Measurements from ENCODE around the gene CBX8.

GRCh38 chr17:79809530-79810129 is 12.8 kb upstream of the CBX8 start:
- TF ChIP-seq, protein P1, sequence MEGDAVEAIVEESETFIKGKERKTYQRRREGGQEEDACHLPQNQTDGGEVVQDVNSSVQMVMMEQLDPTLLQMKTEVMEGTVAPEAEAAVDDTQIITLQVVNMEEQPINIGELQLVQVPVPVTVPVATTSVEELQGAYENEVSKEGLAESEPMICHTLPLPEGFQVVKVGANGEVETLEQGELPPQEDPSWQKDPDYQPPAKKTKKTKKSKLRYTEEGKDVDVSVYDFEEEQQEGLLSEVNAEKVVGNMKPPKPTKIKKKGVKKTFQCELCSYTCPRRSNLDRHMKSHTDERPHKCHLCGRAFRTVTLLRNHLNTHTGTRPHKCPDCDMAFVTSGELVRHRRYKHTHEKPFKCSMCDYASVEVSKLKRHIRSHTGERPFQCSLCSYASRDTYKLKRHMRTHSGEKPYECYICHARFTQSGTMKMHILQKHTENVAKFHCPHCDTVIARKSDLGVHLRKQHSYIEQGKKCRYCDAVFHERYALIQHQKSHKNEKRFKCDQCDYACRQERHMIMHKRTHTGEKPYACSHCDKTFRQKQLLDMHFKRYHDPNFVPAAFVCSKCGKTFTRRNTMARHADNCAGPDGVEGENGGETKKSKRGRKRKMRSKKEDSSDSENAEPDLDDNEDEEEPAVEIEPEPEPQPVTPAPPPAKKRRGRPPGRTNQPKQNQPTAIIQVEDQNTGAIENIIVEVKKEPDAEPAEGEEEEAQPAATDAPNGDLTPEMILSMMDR (IDR thresholded peaks at IDR 0.05; ENCODE audit: low read depth, low read length, poor library complexity, severe bottlenecking): no peak
- no peak for TF ChIP-seq EZH2phosphoT487 (IDR thresholded peaks at IDR 0.05; ENCODE audit: borderline replicate concordance, low read length)
